Measurements from ENCODE around the gene PDXK. TPM values are rescaled to one million over a fixed set of nuclear protein-coding genes. Genes with fewer than 3 reads are reported as not detected.

Gene PDXK
- total and polyA plus RNA-seq, 2 of the 8 experiments (the other 6 are each of a cell fraction or from before 2014, with no cell fraction given) = 78.0 to 112 TPM

GRCh38 chr21:43799301-43799840 is 80.4 kb downstream of the PDXK start:
- Histone ChIP-seq H3K18ac (ENCODE audit: extremely low read depth, low read length) (no peak overlapping the region), H2BK20ac (ENCODE audit: low read length) (no peak overlapping the region), H3K23ac (ENCODE audit: insufficient read length) (no peak overlapping the region), H3K9ac (replicated peaks in 1 of 4; ENCODE audit: extremely low read depth in 1 of 4, low read depth in 3 of 4, low read length in 3 of 4) (no peak overlapping the region), H4K5ac (ENCODE audit: insufficient read length, low read depth, low read length) (no peak overlapping the region), H4K91ac (replicated peaks; ENCODE audit: insufficient read length, low read length) (no peak overlapping the region), H2BK12ac (ENCODE audit: low read depth, low read length) (no peak overlapping the region), H2AK5ac (ENCODE audit: low read depth, low read length) (no peak overlapping the region), H3K56ac (replicated peaks; ENCODE audit: insufficient read length, low read depth, low read length) (no peak overlapping the region), H2BK5ac (ENCODE audit: low read depth, low read length) (no peak overlapping the region), H3K27me3 (replicated peaks in 1 of 4; ENCODE audit: control insufficient read depth in 3 of 4, extremely low read depth in 1 of 4, insufficient read depth in 3 of 4, low read length in 3 of 4) (no peaks in the 10 kb centered on the region), H4K8ac (ENCODE audit: extremely low read depth, insufficient read depth, low read length) (no peak overlapping the region; the same call in 1 of the 2 replicates), H3K79me1 (ENCODE audit: low read depth, low read length) (peaks cover 4% of the 10 kb centered on the region), H3K9me3 (ENCODE audit: insufficient read depth in 2 of 2, low read depth in 1 of 2, low read length in 1 of 2) (no peaks in the 10 kb centered on the region), H3K23me2 (ENCODE audit: low read depth, low read length) (no peaks in the 10 kb centered on the region), H2AFZ (ENCODE audit: low read length) (no peak overlapping the region), H3K4me2 (ENCODE audit: insufficient read depth in 1 of 2, low read depth in 2 of 2, low read length in 2 of 2) (no peak overlapping the region), H3K79me2 (ENCODE audit: control insufficient read depth in 1 of 2, insufficient read depth in 2 of 2, low read length in 2 of 2) (0 out of 4 replicates have a peak, but pooled peaks cover 0 to 1% of the 10 kb centered on the region in 2 experiments), H3K14ac (ENCODE audit: insufficient read length) (no peak overlapping the region), H3K4me3 (ENCODE audit: extremely low read depth in 1 of 4, insufficient read depth in 2 of 4, low read depth in 3 of 4, low read length in 4 of 4) (no peak overlapping the region), H3K27ac (ENCODE audit: low read depth, low read length) (no peak overlapping the region), H3K4ac (replicated peaks; ENCODE audit: insufficient read length, low read depth, low read length) (no peak overlapping the region), H3K36me3 (ENCODE audit: control insufficient read depth in 2 of 4, insufficient read depth in 4 of 4, low read length in 3 of 4) (peaks cover 42 to 88% (median 80%) of the 10 kb centered on the region in 4 experiments), H2BK120ac (replicated peaks; ENCODE audit: low read depth, low read length) (no peak overlapping the region), H4K20me1 (replicated peaks in 1 of 2; ENCODE audit: control insufficient read depth in 1 of 2, insufficient read depth in 2 of 2, low read length in 2 of 2) (peaks cover 26 to 31% of the 10 kb centered on the region in 2 experiments), H2BK15ac (ENCODE audit: low read length) (no peak overlapping the region), H3K4me1 (replicated peaks in 1 of 4; ENCODE audit: control insufficient read depth in 3 of 4, insufficient read depth in 4 of 4, low read length in 3 of 4) (no peaks in the 10 kb centered on the region)
- no peak for TF ChIP-seq RXRA (IDR thresholded peaks at IDR 0.05; ENCODE audit: insufficient read depth, low read depth, low read length)
- 96% methylated on average over 18 of the region's 19 CpGs; no CpG with 5 or more reads in 1 of the 2 experiments for WGBS, 2 experiments (ENCODE audit: extremely low coverage in 1 of 2, insufficient coverage in 1 of 2, insufficient read length in 1 of 2, insufficient replicate concordance in 2 of 2, low coverage in 1 of 2, low lambda C conversion rate in 2 of 2, missing lambda C conversion rate in 1 of 2)
- CTCF ChIA-PET (ENCODE audit: partially characterized antibody) = interaction anchor here (1.1 to 2.2 kb wide), 3 partner anchors 9 to 13 kb away, joined by 3 to 6 read pairs (median 4); partner anchors contain the start of gene RRP1
- POLR2A ChIA-PET (ENCODE audit: partially characterized antibody) = interaction anchor here (1.0 to 3.6 kb wide), 4 partner anchors 9 to 68 kb away, joined by 3 to 19 read pairs (median 4); partner anchors contain the start of gene RRP1
- DNase-seq (ENCODE audit: low read depth in 1 of 2, low spot score in 2 of 2) (no peak), FAIRE-seq (no peak)

Data from H1 (cell line).